GM10847 (cell line): ENCODE results near the gene ZC3H7B.

Experiments
- POLR2A ChIP-seq: IDR thresholded peaks from 2 replicates; pipeline ENCODE4 v1.6.1; 2011; ENCODE audit not compliant: insufficient read length; ENCODE audit errors: extremely low read depth

The ZC3H7B gene

DNA sequence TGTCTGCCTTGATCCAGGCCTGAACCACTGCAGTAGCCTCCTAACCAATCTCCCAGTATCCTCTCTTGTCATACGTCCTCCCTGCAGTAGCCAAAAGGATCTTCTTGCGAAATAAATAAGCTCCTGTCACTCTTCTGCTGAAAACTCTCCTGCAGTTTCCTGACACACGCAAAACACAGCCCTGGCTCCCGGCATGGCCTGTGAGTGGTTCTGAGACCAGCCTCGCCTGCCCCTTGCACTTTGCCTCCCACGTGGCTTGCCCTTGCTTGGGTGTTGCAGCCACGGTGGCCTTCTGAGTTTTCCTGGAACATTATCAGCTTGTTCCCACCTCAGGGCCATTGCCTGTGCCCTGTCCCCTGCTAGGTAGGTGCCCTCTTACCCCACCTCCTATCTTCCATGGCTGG lies 7.2 kb downstream of the ZC3H7B start:
- TF ChIP-seq POLR2A, result no peak

DNA sequence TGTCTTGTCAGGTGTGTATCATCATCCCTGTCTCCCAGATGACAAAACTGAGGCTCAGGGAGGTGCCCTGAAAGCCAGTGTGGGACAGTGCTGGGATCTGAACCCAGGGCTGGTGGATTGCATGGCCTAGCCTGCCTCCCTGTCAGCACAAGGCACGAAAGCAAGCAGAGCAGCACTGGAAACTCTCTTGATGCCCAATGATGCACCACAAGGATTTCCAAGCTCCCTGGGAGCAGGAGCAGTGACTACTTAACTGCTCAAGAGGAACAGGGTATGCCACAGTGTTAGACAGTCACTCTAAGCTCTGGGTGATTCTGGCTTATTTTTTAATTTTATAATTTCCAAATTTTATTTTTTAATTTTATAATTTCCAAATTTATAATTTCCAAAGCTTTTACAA lies 9.0 kb downstream of the ZC3H7B start:
- no peak for TF ChIP-seq POLR2A

DNA sequence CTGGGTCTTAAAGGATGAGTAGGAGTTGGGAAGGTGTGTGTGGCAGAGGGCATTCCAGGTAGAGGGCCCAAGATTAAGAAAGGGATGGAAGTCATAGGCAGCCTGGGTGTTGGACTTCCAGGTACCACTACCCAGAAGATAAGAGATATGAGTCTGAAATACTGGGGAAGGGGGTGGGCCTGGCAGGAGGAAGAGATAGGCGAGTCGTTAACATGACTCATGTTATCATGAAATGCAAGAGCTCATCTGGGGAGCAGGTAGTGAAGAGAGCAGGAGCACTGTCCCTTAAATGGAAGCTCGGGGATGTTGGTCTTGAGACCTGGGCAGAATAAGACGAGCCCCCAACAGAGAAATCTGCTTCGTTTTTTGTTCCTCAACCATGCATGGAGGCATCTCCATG lies 10.2 kb downstream of the ZC3H7B start:
- TF ChIP-seq POLR2A, result no peak

DNA sequence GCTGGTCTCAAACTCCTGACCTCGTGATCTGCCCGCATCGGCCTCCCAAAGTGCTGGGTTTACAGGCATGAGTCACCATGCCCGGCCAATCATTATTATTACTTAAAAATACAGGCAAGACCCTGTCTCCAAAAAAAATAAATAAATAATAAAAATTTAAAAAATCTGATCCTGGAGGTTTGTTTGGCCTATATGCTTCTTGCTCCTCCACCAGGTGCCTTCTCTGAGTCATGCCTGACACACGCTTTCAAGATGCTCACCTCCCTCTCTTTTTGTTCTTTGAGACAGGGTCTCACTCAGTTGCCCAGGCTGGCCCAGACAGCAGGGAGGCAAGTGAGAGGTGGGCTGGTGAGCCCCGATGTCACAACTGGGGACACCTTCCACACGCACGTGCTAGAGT lies 13.5 kb downstream of the ZC3H7B start:
- TF ChIP-seq POLR2A, result no peak

DNA sequence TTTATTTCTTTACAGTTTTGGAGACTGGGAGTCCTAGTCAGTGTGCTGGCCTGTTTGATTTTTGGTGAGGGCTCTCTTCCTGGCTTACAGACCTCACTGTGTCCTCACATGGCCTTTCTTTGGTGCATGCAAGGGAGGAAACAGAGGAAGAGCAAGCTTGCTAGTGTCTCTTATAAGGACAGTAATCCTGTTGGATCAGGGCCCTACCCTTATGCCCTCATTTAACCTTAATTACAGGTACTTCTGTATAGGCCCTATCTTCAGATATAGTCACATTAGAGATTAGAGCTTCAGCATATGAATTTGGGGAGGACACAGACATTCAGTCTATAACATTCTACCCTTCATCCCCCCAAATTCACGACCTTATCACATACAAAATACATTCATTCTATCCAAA lies 14.3 kb downstream of the ZC3H7B start:
- TF ChIP-seq POLR2A, result no peak

DNA sequence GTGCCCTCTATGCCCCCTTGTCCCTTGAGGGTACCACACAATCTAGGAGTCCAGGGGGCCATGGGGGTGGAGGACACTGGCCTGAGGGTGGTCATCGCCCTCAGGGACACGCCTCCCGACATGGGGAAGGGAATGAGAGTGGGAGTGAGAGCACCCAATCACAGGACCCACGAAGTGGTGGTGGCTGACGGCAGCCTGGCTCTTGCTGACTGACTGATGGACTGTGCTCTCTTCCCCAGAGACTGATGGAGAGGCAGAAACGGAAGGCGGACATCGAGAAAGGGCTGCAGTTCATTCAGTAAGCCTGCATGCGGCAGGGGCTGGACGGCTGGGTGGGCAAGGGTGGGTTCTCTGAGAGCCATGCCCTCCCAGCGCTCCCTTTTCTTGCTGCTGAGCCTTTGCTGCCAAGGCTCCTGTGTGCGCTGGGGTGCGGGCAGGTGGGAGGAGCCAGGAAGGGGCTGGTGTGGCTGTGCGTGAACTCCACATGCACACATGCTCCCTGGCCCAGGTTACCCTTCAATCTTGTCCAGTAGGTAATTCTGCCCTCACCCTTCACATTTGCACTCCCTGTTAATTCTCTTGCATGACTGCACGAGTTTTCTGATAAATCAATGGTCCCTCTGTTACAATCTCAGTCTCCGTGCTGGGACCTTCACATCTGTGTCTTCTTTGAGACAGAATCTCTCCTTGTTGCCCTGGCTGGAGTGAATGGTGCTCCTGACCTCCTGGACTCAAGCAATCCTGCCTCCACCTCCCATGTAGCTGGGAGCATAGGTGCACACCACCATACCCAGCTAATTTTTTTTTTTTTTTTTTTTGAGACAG lies 19.3 kb downstream of the ZC3H7B start:
- TF ChIP-seq POLR2A, result no peak

DNA sequence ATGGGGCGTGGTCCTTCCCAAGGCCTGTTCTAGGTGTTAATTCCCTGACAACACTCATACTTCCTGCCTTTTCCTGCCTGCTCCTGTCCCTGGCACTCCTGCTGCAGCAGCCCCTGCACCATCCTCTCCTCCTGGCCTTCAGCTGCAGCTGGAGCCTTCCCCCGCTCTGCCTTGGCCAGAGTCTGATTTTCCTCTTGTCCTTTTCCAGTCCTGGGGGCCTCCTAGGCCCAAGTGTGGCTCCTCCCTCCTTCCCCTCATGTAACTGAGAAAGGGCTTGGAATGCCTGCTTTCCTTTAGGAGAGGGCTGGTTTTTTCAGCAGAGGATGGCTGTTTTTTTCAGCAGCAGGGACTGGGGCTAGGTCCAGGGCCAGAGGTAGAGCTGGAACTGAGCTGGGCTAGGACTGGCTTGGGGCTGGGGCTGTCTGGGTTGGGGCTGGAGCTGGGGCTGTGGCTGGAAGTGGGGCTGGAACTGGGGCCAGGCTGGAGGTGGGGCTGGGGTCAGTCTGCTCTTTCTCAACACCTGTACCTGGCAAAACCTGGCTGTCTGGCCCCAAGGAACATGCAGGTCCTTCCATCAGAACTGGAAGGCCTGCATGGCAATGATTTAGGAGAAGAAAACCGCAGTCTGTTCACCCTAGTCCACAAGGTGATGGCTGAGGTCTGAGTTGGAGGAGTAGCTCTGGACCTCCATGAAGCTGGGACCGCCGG lies 23.6 kb downstream of the ZC3H7B start:
- TF ChIP-seq POLR2A, result no peak

DNA sequence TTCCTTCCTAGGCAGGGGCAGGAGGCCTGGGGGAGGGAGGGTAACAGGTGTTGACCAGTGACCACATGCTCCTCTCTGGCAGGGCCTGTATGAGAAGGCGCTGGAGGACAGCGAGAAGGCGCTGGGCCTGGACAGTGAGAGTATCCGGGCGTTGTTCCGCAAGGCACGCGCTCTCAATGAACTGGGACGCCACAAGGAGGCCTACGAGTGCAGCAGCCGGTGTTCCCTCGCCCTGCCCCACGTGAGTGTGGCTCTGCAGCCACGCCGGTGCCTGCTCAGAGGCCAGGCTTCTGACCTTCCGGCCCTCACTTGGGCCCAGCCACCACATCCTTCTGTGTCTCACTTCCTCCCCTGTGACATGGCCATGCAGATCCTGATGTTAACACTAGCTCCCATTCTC lies 25.8 kb downstream of the ZC3H7B start:
- TF ChIP-seq POLR2A, result no peak

DNA sequence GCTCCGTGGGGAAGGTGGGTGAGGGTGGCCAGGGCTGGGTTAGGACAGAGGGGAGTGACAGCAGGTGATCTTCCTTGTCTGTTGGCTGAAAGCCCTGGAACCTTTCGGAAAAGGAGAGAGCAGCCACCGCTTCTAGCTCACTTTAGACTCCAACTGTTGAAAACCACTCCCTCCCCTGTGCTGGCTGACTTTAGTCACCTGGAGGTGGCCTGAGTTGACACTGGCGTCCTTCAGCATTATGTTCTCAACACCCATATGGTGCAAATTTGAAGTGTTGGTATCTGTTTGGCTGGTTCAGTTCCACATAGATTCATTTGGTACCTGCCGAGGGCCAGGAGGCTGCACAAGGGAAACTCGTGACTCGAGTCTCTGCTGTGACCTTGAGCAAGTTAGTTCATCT lies 28.8 kb downstream of the ZC3H7B start:
- no peak for TF ChIP-seq POLR2A

DNA sequence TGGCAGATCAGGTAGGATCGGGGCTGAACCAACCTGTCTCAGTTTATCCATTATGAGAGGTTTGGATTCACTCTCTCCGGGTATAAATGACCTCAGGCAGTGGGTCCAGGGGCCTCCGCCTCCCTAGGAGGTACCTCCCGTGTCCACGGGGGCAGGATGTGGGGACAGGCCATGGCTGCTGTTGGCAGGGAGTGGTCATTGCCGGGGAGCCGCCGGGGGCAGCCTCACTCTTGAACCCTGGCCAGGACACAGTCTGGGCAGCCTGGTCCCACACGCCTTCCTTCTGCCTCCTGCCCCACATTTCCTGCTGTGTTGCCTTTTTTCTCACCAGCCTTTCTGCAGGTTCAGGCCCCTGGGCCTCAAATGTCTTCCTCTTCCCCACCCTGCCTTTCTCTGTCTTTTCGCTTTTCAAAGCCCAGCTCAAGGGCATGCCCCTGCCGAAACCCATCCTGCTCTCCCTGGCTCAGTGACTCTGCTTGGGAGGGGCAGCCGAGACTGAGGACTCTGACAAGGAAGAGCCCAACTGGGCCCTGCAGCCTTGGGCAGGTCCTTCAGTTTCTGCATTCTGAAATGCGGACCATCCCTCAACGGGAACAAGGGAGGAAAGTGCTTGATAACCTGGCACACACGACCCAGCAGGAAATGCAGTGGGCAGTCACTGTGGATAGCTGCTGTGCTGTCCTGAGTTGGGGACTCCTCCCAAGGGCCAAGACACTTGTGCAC lies 31.1 kb downstream of the ZC3H7B start:
- no peak for TF ChIP-seq POLR2A

DNA sequence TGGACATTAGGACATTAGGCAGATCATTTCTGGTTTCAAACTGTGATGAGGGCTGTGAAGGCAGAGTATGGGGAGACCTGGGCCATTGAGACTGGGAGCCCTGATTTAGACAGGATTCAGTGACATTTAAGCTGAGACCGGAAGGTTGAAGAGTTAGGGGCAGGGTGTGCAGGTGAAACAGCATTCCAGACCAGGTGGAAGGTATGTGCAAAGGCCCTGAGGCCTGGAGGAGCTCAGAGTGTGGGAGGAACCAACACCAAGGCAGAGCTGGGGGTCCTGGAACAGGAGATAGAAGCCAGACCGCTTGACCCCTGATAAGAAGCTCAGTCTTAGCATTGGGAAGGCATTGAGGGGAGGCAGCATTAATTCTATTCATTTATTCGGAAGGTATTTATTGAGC lies 32.5 kb downstream of the ZC3H7B start:
- TF ChIP-seq POLR2A, result no peak

DNA sequence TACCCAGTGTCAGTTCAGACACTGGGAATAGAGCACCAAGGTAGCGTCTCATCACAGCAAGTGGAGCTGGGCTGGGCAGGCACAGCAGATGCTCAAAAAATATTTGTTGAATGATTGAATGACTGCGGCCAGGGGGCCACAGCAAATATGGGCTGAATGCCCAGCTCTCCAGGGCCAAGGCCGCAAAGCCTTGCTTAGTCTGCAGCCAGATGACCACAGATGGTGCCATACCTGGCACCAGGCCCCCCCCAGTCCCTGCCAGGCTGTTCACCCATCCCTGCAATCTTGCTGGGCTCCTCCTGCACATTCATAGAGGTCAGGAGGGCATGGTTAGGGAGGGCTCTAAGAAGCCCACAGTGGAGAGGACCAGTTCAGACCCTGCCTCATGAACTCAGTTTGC lies 32.9 kb downstream of the ZC3H7B start:
- TF ChIP-seq POLR2A, result no peak

DNA sequence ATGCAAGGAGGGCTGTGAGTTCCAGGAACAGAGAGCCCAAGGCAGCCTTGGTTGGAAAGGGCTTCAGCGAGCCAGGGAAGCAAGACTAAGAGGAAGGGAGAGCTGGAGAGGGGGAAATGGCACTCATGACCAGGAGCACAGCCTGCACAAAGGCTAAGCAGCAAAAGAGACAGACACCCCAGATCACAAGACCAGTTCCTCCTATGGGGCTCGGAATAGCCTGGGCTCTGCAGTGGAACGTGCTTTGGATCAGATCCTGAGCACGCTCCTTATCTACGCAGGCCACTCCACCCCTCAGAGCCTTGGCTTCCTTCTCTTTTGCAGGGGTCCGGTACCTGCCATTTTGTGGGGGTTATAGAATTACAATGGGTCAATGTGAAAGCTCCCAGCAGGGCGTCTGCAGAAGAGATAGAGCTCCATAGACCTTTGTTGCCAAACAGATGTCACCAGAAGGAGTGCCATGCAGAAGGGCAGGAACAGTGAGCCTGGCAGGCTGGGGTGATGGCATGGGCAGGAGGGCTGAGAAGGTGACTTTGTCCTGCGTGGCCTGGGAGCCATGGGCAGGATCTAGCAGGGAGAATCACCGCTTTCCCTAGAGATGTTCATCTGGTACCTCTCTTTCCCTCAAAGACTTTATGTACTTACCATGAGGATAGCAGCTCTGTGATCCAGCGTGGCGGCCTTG lies 33.8 kb downstream of the ZC3H7B start:
- no peak for TF ChIP-seq POLR2A

DNA sequence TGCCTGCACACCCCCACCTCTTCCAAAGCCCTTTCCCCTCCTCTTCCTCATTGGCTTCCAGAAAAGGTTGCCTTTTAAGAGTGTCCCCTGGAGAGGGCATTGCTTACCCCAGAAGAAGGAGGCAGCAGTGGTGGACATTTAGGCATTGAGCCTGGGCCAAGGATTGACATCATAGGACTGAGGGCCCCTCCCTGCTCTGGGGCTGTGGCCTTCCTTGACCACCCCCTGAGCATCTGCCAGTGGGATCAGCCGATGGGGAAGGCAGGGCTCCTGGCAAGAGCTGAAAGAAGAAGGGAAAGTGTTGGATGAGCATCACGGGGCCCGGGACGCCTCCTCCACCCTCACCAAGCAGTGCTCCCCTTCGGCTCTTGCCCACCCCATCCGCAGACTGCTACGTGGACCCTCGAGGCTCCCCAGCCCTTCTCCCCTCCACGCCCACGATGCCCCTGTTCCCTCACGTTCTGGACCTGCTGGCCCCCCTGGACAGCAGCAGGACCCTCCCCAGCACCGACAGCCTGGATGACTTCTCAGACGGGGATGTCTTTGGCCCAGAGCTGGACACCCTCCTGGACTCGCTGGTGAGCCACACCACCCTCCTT lies 37.4 kb downstream of the ZC3H7B start:
- no peak for TF ChIP-seq POLR2A

DNA sequence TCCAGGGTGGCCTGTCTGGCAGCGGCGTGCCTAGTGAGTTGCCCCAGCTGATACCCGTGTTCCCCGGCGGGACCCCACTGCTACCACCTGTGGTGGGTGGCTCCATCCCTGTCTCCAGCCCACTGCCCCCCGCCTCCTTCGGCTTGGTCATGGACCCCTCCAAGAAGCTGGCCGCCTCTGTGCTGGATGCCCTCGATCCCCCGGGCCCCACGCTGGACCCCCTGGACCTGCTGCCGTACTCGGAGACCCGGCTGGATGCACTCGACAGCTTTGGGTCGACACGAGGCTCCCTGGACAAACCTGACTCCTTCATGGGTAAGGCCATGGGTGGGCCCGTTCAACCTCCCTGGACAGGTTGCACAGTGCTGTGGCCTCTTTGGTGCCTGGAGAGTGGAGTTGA lies 38.5 kb downstream of the ZC3H7B start:
- TF ChIP-seq POLR2A, result no peak
